Prostate gland (tissue), 2 donors: ENCODE data around the gene MRPL50. TPM values are rescaled to one million over a fixed set of nuclear protein-coding genes. Genes with fewer than 3 reads are reported as not detected.

ENCODE experiments used
- DNase-seq: peaks from one replicate; pipeline ENCODE4 v3.0.0-alpha.2; 2019; ENCODE audit warnings: low spot score
- H3K27ac ChIP-seq, 2 donors: fragments of 200-600 bp; sonication (generic); 2 replicates each; pipeline ENCODE4 v1.5.1; 2017 to 2019
- H3K27me3 ChIP-seq: fragments of 200-600 bp; sonication (generic); replicated peaks from 2 replicates; pipeline ENCODE4 v1.5.1; 2019; ENCODE audit not compliant: insufficient read depth
- H3K36me3 ChIP-seq, 2 donors: fragments of 200-600 bp; sonication (generic); 1 replicate in 1 of 2; 2 replicates in 1 of 2; pipeline versions ENCODE4 v1.5.1 to v1.8.1; 2017 to 2019
- H3K4me1 ChIP-seq: fragments of 200-600 bp; sonication (generic); replicated peaks from 2 replicates; pipeline ENCODE4 v1.5.1; 2019
- H3K4me3 ChIP-seq, 2 donors: fragments of 200-600 bp; sonication (generic); 2 replicates each; pipeline ENCODE4 v1.5.1; 2017 to 2019
- H3K9me3 ChIP-seq: fragments of 200-600 bp; sonication (generic); 2 replicates; pipeline ENCODE4 v1.5.1; 2017
- CTCF ChIP-seq, 4 experiments: fragments of 200-600 bp in 2 of 4; fragments of 450-650 bp in 2 of 4; sonication (generic) in 2 of 4; IDR thresholded peaks; 1 replicate in 3 of 4; 2 replicates in 1 of 4; pipeline ENCODE4 v1.5.1; 2016 to 2019; ENCODE audit warnings: antibody characterized with exemption in 4 of 4, mild to moderate bottlenecking in 2 of 4, moderate library complexity in 2 of 4
- POLR2A ChIP-seq: fragments of 450-650 bp; IDR thresholded peaks from one replicate; pipeline ENCODE4 v1.6.1; 2016; ENCODE audit warnings: antibody characterized with exemption, mild to moderate bottlenecking
- POLR2AphosphoS5 ChIP-seq: sonication (generic); formaldehyde crosslinking; IDR thresholded peaks from one replicate; pipeline ENCODE4 v1.6.1; 2017; ENCODE audit warnings: antibody characterized with exemption
- WGBS: methylation state at CpG from one replicate; pipeline ENCODE4 v1.1.5; 2018; 5-methylcytosine and 5-hydroxymethylcytosine counted together
- intact Hi-C: fragments of 100-400 bp; cut with DNase I; formaldehyde crosslinking; loops from one replicate; pipeline ENCODE4 v1.14.2; 2022
- total RNA-seq, 2 donors: library from RNA; depleted of rRNA; stranded (reverse); fragments of >200 nt; gene quantifications; one replicate each; pipeline ENCODE4 v1.1.0, GENCODE V29; 2016

MRPL50 gene
- total RNA-seq, 2 donors from 2014 or later = 10.3 to 12.5 TPM

- TF ChIP-seq POLR2AphosphoS5 (no peak), POLR2A (no peak), CTCF (IDR thresholded peaks at IDR 0.05) (no peak)
- intact Hi-C loops = no loop called here
Observed at GRCh38 chr9:101366038-101366756, 32.2 kb downstream of the MRPL50 start.

GRCh38 chr9:101365181-101365580 is 33.2 kb downstream of the MRPL50 start:
- Histone ChIP-seq H3K27me3 (no peaks in the 10 kb centered on the region), H3K36me3 (no peaks in the 10 kb centered on the region), H3K4me1 (no peaks in the 10 kb centered on the region), H3K27ac (no peak overlapping the region), H3K4me3 (no peak overlapping the region), H3K9me3 (no peaks in the 10 kb centered on the region)
- intact Hi-C loops = no loop called here
- DNase-seq = no peak
- TF ChIP-seq CTCF (IDR thresholded peaks at IDR 0.05) (no peak), POLR2A (no peak), POLR2AphosphoS5 (no peak)

More at GRCh38 chr9:101366038-101366756, 32.2 kb downstream of the MRPL50 start:
- Histone ChIP-seq H3K4me3 (no peak overlapping the region), H3K4me1 (no peaks in the 10 kb centered on the region), H3K36me3 (no peaks in the 10 kb centered on the region), H3K27me3 (no peaks in the 10 kb centered on the region), H3K27ac (no peak overlapping the region), H3K9me3 (no peaks in the 10 kb centered on the region)
- 38% methylated on average over 5 of the region's 5 CpGs for WGBS
- DNase-seq = no peak

DNA sequence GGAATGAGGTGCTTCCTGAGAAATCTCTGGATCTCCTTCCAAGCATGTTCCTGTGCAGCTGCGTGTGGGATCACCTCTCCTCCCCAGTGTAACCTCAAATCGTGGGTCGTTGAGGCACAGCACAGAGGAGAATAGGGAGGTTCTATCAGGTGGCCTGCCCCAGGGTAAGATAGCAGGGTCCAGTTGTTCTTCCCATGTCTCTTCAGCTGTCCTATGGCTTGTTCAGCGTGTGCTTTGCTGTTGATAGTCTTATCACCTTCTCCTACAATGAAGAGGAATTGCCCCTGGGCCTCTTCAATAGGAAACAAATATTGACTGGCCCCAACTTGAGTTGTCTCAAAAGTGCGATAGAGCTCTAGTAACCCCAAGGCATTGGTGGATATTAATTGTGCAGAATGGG is 36.0 kb downstream of the MRPL50 start:
- Histone ChIP-seq H3K4me3 (no peak overlapping the region), H3K4me1 (no peaks in the 10 kb centered on the region), H3K27me3 (no peaks in the 10 kb centered on the region), H3K36me3 (no peaks in the 10 kb centered on the region), H3K27ac (no peak overlapping the region), H3K9me3 (no peaks in the 10 kb centered on the region)
- WGBS = 95% methylated on average over 5 of the region's 5 CpGs
- no peak for DNase-seq
- no peak for TF ChIP-seq POLR2A
- no peak for TF ChIP-seq CTCF (IDR thresholded peaks at IDR 0.05)
- TF ChIP-seq POLR2AphosphoS5 = no peak
- intact Hi-C loops = no loop called here

DNA sequence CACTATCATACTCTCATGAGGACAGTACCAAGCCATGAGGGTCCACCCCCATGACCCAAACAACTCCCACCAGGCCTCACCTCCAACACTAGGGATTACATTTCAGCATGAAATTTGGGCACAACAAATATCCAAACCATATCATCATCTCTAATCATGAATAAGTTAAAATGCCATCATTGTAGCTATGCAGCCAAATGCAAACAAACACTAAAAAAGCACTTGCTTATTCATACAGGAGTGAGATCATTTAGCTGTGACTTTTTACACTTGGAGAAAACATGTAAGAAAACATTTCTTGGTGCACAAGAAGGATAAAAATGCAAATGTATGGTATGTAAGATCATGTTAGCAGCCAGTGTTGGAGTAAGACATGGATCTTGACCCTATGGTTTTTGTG is 37.8 kb downstream of the MRPL50 start:
- no peak overlapping the region for H3K27ac ChIP-seq
- H3K9me3 ChIP-seq = no peaks in the 10 kb centered on the region
- no peaks in the 10 kb centered on the region for H3K27me3 ChIP-seq
- no peak for DNase-seq
- H3K4me1 ChIP-seq = no peaks in the 10 kb centered on the region
- no peaks in the 10 kb centered on the region for H3K36me3 ChIP-seq
- intact Hi-C loops = no loop called here
- H3K4me3 ChIP-seq = no peak overlapping the region
- TF ChIP-seq POLR2AphosphoS5 = no peak
- no peak for TF ChIP-seq CTCF (IDR thresholded peaks at IDR 0.05)
- TF ChIP-seq POLR2A = no peak

DNA sequence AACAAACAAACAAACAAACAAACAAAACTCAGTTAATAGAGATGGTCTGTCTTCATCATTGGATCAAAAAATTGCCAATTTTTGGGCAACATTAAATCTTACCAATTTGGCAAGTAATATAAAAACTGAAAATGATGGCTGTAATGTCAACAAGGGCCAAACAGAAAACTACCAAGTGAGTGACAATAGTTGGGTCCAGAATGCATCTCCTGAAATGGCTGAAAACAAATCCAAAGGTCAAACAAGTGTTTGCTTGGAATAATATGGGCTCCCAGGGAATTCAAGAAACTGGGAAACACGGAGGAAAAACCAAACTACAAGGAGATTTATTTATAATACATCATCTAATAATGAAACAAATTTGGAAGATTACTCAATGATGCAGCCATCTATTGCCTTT is 38.7 kb downstream of the MRPL50 start:
- Histone ChIP-seq H3K4me1 (no peaks in the 10 kb centered on the region), H3K4me3 (no peak overlapping the region), H3K27me3 (no peaks in the 10 kb centered on the region), H3K27ac (no peak overlapping the region), H3K9me3 (no peaks in the 10 kb centered on the region), H3K36me3 (no peaks in the 10 kb centered on the region)
- WGBS = 86% methylated on average over 1 of the region's 1 CpG
- no peak for TF ChIP-seq POLR2A
- no peak for TF ChIP-seq CTCF (IDR thresholded peaks at IDR 0.05)
- no peak for TF ChIP-seq POLR2AphosphoS5
- intact Hi-C loops = no loop called here
- DNase-seq = no peak
